DMS79 (cell line): ENCODE data around the gene ZNF500.
A peak's percentile ranks its signal among the peaks of the same experiment; 100 is the strongest.
"Not testable (repeated sequence)": the region's sequence is repeated elsewhere in the genome, so short reads cannot be mapped to it uniquely, and the experiment has no call there.

ENCODE experiments used
- DNase-seq: peaks from one replicate; lab custom pipeline; 2025; lab: John Stamatoyannopoulos, UW

Gene ZNF500

GRCh38 chr16:4744555-4745273 is 22.2 kb downstream of the ZNF500 start:
- no peak for DNase-seq

GRCh38 chr16:4743226-4743878 is 23.6 kb downstream of the ZNF500 start:
- DNase-seq: no peak

- not testable (repeated sequence) for DNase-seq
These were observed 28.6 kb downstream of the ZNF500 start for GRCh38 chr16:4738370-4738769.

- no peak for DNase-seq
These were observed 29.4 kb downstream of the ZNF500 start for GRCh38 chr16:4737545-4737944.

- DNase-seq: no peak
These were observed 30.4 kb downstream of the ZNF500 start for GRCh38 chr16:4736546-4736945.

GRCh38 chr16:4734730-4735535 is 32.0 kb downstream of the ZNF500 start:
- peak; percentile 37 for DNase-seq

- DNase-seq: peak; percentile 85
These were observed 32.8 kb downstream of the ZNF500 start, which contains the start of the genes ANKS3 and DNAAF8 for GRCh38 chr16:4734063-4734729. ANKS3 (minus strand) TSS chr16:4734271; CDS start chr16:4730149, 4,122 bp downstream. DNAAF8 (plus strand) TSS chr16:4734537; CDS start chr16:4736515, 1,978 bp downstream.

- DNase-seq: no peak
These were observed 33.3 kb downstream of the ZNF500 start for GRCh38 chr16:4733747-4734062.

GRCh38 chr16:4733211-4733742 is 33.7 kb downstream of the ZNF500 start:
- DNase-seq: no peak

GRCh38 chr16:4729876-4730275 is 37.1 kb downstream of the ZNF500 start:
- no peak for DNase-seq

- no peak for DNase-seq
These were observed 38.3 kb downstream of the ZNF500 start for GRCh38 chr16:4728676-4729075.

- DNase-seq: no peak
These were observed 40.3 kb downstream of the ZNF500 start for GRCh38 chr16:4726616-4727015.

GRCh38 chr16:4724661-4725270 is 42.2 kb downstream of the ZNF500 start:
- no peak for DNase-seq

- no peak for DNase-seq
These were observed 43.7 kb downstream of the ZNF500 start for GRCh38 chr16:4723071-4723767.

- no peak for DNase-seq
These were observed 48.5 kb downstream of the ZNF500 start for GRCh38 chr16:4718466-4718865.

- no peak for DNase-seq
These were observed 52.0 kb downstream of the ZNF500 start for GRCh38 chr16:4714996-4715395.

GRCh38 chr16:4713663-4714501 is 53.1 kb downstream of the ZNF500 start:
- DNase-seq: no peak

- DNase-seq: no peak
These were observed 57.5 kb downstream of the ZNF500 start for GRCh38 chr16:4709481-4709880.

- DNase-seq: no peak
These were observed 60.1 kb downstream of the ZNF500 start for GRCh38 chr16:4706871-4707270.

- no peak for DNase-seq
These were observed 62.0 kb downstream of the ZNF500 start for GRCh38 chr16:4704913-4705312.
